ENCODE data around the gene FAM20C. TPM values are rescaled to one million over a fixed set of nuclear protein-coding genes. Genes with fewer than 3 reads are reported as not detected.

Gene FAM20C
- total and polyA plus RNA-seq, 2 of the 8 experiments (the other 6 are each of a cell fraction or from before 2014, with no cell fraction given) = 9.5 to 34.8 TPM

- Histone ChIP-seq H3K9me3 (ENCODE audit: insufficient read depth in 2 of 2, low read depth in 1 of 2, low read length in 1 of 2) (peaks cover 51 to 94% of the 10 kb centered on the region in 2 experiments), H4K5ac (ENCODE audit: insufficient read length, low read depth, low read length) (no peak overlapping the region), H3K4ac (replicated peaks; ENCODE audit: insufficient read length, low read depth, low read length) (no peak overlapping the region), H3K27me3 (replicated peaks in 1 of 4; ENCODE audit: control insufficient read depth in 3 of 4, extremely low read depth in 1 of 4, insufficient read depth in 3 of 4, low read length in 3 of 4) (peaks cover 0 to 2% (median 0%) of the 10 kb centered on the region in 4 experiments; a peak in 1 of 7 replicates), H2BK15ac (ENCODE audit: low read length) (no peak overlapping the region), H3K36me3 (ENCODE audit: control insufficient read depth in 2 of 4, insufficient read depth in 4 of 4, low read length in 3 of 4) (peaks cover 0 to 13% (median 6%) of the 10 kb centered on the region in 4 experiments; a peak in 6 of 8 replicates), H2AK5ac (ENCODE audit: low read depth, low read length) (no peak overlapping the region), H3K4me3 (ENCODE audit: extremely low read depth in 1 of 4, insufficient read depth in 2 of 4, low read depth in 3 of 4, low read length in 4 of 4) (no peak overlapping the region), H3K4me1 (replicated peaks in 1 of 4; ENCODE audit: control insufficient read depth in 3 of 4, insufficient read depth in 4 of 4, low read length in 3 of 4) (no peaks in the 10 kb centered on the region), H3K18ac (ENCODE audit: extremely low read depth, low read length) (no peak overlapping the region), H4K91ac (replicated peaks; ENCODE audit: insufficient read length, low read length) (no peak overlapping the region), H2BK20ac (ENCODE audit: low read length) (no peak overlapping the region), H3K27ac (ENCODE audit: low read depth, low read length) (no peak overlapping the region), H2BK5ac (ENCODE audit: low read depth, low read length) (no peak overlapping the region), H3K4me2 (ENCODE audit: insufficient read depth in 1 of 2, low read depth in 2 of 2, low read length in 2 of 2) (no peak overlapping the region), H4K20me1 (replicated peaks in 1 of 2; ENCODE audit: control insufficient read depth in 1 of 2, insufficient read depth in 2 of 2, low read length in 2 of 2) (no peaks in the 10 kb centered on the region), H3K23me2 (ENCODE audit: low read depth, low read length) (no peaks in the 10 kb centered on the region), H2AFZ (ENCODE audit: low read length) (no peak overlapping the region), H4K8ac (ENCODE audit: extremely low read depth, insufficient read depth, low read length) (no peak overlapping the region), H3K23ac (ENCODE audit: insufficient read length) (no peak overlapping the region), H2BK120ac (replicated peaks; ENCODE audit: low read depth, low read length) (no peak overlapping the region), H3K79me2 (ENCODE audit: control insufficient read depth in 1 of 2, insufficient read depth in 2 of 2, low read length in 2 of 2) (no peaks in the 10 kb centered on the region), H3K79me1 (ENCODE audit: low read depth, low read length) (0 out of 2 replicates have a peak, but pooled peaks cover 2% of the 10 kb centered on the region), H3K9ac (replicated peaks in 1 of 4; ENCODE audit: extremely low read depth in 1 of 4, low read depth in 3 of 4, low read length in 3 of 4) (no peak overlapping the region), H3K14ac (ENCODE audit: insufficient read length) (no peak overlapping the region), H2BK12ac (ENCODE audit: low read depth, low read length) (no peak overlapping the region), H3K56ac (replicated peaks; ENCODE audit: insufficient read length, low read depth, low read length) (no peak overlapping the region)
- no peak for TF ChIP-seq ATF2 (IDR thresholded peaks at IDR 0.05; ENCODE audit: low read length)
- no peak for TF ChIP-seq KDM4A (IDR thresholded peaks at IDR 0.05; ENCODE audit: low read depth, low read length, severe bottlenecking)
- no peak for TF ChIP-seq POLR2AphosphoS5 (IDR thresholded peaks at IDR 0.05; ENCODE audit: low read depth, low read length)
- TF ChIP-seq RAD21 (IDR thresholded peaks at IDR 0.05 in 1 of 2, conservative IDR thresholded peaks at IDR 0.05 in 1 of 2; ENCODE audit: low read depth in 2 of 2, low read length in 2 of 2) = no peak
- TF ChIP-seq SIX5 (IDR thresholded peaks at IDR 0.05; ENCODE audit: low read depth, low read length) = no peak
- no peak for TF ChIP-seq ATF3 (IDR thresholded peaks at IDR 0.05; ENCODE audit: insufficient read depth, low read depth, low read length)
- TF ChIP-seq YY1 (IDR thresholded peaks at IDR 0.05; ENCODE audit: low read depth, low read length) = no peak
- no peak for TF ChIP-seq CBX8 (IDR thresholded peaks at IDR 0.05; ENCODE audit: borderline replicate concordance, low read depth, low read length)
- TF ChIP-seq PHF8 (conservative IDR thresholded peaks at IDR 0.05; ENCODE audit: low read depth, low read length) = no peak
- FAIRE-seq (no peak), DNase-seq (ENCODE audit: low read depth in 1 of 2, low spot score in 2 of 2) (no peak)
- CTCF ChIA-PET (ENCODE audit: partially characterized antibody) = interaction anchor here (0.9 to 3.6 kb wide), 13 partner anchors 11 to 223 kb away, joined by 3 to 21 read pairs (median 6); partner anchors contain the start of gene FOXL3
- 89% methylated on average over 24 of the region's 25 CpGs; no CpG with 5 or more reads in 1 of the 2 experiments for WGBS, 2 experiments (ENCODE audit: extremely low coverage in 1 of 2, insufficient coverage in 1 of 2, insufficient read length in 1 of 2, insufficient replicate concordance in 2 of 2, low coverage in 1 of 2, low lambda C conversion rate in 2 of 2, missing lambda C conversion rate in 1 of 2)
- POLR2A ChIA-PET (ENCODE audit: partially characterized antibody) = no interaction called here
These were observed 73.0 kb downstream of the FAM20C start for GRCh38 chr7:265192-265997.
